ENCODE results near the gene SFTA2.

- TF ChIP-seq POLR2A (IDR thresholded peaks at IDR 0.05) = no peak
- TF ChIP-seq, protein P1, sequence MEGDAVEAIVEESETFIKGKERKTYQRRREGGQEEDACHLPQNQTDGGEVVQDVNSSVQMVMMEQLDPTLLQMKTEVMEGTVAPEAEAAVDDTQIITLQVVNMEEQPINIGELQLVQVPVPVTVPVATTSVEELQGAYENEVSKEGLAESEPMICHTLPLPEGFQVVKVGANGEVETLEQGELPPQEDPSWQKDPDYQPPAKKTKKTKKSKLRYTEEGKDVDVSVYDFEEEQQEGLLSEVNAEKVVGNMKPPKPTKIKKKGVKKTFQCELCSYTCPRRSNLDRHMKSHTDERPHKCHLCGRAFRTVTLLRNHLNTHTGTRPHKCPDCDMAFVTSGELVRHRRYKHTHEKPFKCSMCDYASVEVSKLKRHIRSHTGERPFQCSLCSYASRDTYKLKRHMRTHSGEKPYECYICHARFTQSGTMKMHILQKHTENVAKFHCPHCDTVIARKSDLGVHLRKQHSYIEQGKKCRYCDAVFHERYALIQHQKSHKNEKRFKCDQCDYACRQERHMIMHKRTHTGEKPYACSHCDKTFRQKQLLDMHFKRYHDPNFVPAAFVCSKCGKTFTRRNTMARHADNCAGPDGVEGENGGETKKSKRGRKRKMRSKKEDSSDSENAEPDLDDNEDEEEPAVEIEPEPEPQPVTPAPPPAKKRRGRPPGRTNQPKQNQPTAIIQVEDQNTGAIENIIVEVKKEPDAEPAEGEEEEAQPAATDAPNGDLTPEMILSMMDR (IDR thresholded peaks at IDR 0.05) = no peak
Observed at GRCh38 chr6:30894381-30894780, 37.6 kb downstream of the SFTA2 start.
